Stimulated activated CD4-positive, alpha-beta T cell treated with anti-CD3 and anti-CD28 coated beads, TNF-alpha, amount 100 ng/mL, for 1 hour (primary cell): ENCODE data around the gene ZNF513.

Experiments used
- DNase-seq, 3 donors: peaks; one replicate each; pipeline ENCODE4 v3.0.0-alpha.2; 2020; ENCODE audit warnings: low read depth in 3 of 3, low spot score in 1 of 3

Gene ZNF513

DNA sequence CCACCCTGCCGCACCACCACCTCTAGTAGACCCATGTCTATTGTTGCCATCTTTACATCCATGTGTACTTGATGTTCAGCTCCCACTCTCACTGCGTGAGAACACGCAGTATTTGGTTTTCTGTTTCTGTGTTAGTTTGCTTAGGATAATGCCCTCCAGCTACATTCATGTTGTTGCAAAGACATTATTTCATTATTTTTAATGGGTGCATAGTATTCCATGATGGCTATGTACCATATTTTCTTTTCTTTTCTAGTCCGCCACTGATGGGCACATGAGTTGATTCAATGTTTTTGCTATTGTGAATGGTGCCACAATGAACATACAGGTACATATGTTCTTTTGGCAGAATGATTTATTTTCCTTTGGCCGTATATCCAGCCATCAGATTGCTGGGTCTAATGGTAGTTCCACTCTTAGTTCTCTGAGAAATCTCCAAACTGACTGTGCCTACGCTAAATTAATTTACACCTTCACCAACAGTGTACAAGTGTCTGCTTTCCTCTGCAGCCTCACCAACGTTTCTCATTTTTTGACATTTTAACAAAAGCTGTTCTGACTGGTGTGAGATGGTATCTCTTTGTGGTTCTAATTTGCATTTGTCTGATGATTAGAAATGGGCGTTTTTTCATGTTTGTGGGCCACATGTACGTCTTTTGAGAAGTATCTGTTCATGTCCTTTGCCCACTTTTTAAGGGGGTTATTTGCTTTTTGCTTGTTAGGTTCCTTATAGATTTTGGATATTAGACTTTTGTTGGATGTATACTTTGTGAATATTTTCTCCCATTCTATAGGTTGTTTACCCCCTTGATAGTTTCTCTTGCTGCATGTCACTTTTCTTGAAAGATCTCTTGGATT, 10.5 kb upstream of the ZNF513 start:
- DNase-seq: no peak

DNA sequence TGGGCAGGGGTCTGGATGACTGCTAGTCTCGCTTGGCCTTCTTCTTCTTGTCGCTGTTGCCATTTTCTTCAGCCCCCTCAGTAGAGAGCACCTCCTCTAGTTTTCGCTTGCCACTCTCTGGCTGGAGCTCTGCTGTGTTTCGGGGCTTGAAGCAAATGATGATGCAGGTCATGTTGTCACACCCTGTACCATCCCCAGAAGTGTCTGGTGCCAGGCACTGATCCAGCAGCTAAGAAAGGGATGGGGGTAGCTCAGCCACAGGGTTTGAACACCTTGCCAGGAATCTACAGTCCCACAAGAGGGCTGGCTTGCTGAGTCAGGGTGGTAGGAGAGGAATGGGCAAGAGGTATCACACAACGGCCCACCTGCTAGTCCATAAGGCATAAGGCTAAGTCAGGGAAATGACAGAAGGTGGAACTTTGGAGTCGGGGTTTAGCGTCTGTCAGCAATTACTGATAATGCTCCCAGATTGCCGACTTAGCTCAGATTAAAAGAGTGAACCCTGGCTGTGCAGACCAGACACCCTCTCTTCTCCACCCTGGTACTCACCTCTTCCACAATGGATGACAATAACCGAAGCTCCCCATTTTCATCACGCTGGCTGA, 1.1 kb upstream of the ZNF513 start:
- DNase-seq: no peak

DNA sequence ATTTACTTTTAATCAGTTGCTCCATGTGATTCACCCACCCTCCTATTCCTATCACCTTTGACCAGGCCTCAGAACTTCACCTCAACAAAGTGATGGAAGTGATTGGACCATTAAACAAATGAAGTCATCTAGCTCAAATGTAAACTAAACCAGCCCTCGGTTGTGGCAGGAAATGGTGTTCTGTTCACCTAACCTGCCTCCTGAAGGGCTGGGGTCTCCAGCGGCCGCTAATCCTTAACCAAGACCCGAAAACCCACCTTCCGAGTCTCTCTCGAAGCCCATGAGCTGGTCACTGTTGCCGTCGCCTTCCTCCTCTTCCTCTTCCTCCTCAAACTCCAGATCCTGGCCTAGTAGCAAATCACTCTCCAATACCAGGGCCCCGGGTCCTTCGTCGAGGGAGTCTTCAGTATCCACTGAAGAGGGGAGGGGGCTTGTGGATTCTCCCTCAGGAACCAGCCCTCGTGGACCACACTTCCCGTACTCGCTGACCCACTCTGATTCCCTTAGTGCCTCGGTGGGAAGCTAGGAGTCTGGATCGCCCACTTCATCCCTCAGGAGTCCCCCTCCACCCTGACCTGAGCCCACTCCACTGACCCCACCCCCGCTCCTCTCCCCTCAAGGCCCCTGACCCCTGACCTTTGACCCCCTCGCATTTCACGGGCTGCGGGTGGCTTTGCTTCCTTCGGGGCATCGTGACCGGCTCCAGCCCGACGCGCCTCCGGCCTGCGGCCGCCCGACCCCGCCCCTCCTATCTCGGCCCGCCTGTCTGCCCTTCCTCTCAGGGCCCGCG, 503 bp downstream of the ZNF513 start:
- peak in 2 of 3 donors; percentile 9 to 22 for DNase-seq

DNA sequence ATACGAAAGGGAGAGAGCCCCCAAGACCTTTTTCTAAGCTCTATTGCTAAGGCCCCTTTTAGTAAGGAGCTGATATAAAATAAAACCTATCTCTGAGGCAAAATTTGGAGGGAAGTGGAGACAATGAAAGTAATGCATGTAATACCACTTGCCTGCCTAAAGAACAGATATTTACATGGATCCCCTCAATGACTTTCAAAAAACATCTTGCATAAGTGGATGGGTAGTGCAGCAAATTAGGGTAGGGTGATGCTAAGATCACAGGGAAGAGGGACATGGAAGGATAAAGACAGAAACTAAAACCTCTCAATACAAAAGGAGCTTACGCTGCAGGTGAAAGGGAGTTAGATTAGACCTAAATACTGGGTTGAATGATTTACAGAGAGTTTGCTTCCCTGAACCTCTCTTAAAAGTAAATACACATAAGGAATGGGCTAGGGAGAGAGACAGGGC, 1.1 kb downstream of the ZNF513 start:
- DNase-seq: no peak

DNA sequence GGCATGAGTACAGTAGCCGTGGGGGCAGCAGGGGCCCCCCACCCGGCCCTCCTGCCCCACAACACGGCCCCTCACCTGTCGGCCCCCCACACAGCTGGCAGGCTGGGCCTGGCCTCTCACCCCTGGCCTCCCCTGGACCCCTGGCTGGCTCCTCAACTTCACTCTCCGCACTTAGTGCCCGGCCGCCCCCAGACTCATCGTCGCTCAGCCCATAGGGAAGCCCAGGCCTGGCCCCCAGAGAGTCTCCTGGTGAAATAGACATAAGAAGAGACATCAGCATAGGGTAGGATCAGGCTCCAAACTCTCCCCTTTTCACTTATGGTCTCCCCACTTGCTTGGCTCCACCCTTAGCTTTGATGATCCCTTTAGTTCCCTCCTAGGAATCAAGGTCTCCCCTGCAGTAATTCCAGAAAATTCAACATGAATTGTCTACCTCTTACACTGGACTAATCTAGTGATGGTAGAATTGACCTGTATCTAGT, 1.7 kb downstream of the ZNF513 start:
- DNase-seq: no peak

DNA sequence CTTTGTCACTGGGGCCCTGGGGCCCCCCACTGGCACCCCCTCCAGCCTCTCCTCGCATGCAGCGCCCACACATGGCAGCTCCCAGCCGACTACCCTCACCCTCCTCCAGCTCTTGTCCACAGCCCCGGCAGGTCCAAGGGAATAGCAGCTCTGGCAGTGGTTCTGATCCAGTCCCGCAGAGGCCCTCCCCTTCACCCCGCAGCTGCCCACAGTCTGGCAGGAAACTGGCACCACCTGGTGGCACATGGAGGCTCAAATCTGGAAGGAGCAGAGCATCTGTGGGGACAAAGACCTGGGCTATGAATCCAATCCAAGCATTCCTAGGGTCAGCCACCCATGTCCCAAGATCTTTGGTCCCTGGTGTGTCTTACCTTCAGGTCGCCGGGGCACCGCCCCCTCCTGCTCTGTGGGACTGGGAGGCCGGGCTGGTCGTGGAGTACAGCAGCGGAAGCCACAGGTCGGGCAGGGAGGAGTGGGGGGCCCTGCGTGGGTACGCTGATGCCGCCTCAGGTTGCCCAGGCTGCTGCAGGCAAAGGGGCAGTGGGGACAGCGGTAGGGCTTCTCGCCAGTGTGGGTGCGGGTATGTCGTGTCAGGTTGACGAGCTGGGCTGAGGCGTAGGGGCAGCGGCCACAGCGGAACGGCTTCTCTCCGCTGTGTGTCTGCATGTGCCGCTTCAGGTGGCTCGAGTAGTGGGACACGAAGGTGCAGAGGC, 2.3 kb downstream of the ZNF513 start:
- no peak for DNase-seq

DNA sequence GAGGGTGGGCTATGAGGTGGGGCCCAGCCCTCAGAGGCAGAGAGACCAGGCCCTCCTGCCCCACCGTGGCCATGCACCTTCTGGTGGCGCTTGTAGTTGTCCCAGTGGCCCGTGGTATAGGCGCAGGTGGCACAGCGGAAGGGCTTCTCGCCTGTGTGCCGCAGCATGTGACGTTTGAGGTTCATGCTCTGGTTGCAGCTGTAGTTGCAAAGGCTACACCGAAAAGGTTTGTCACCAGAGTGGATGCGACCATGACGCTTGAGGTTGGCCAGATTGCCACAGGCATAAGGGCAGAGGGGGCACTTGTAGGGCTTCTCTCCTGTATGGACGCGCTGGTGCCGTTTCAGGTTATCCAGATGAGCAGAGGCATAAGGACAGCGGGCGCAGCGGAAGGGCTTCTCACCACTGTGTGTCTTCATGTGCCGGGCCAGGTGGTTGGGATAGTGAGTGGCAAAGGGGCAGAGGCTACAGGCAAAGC, 2.9 kb downstream of the ZNF513 start:
- DNase-seq: no peak

DNA sequence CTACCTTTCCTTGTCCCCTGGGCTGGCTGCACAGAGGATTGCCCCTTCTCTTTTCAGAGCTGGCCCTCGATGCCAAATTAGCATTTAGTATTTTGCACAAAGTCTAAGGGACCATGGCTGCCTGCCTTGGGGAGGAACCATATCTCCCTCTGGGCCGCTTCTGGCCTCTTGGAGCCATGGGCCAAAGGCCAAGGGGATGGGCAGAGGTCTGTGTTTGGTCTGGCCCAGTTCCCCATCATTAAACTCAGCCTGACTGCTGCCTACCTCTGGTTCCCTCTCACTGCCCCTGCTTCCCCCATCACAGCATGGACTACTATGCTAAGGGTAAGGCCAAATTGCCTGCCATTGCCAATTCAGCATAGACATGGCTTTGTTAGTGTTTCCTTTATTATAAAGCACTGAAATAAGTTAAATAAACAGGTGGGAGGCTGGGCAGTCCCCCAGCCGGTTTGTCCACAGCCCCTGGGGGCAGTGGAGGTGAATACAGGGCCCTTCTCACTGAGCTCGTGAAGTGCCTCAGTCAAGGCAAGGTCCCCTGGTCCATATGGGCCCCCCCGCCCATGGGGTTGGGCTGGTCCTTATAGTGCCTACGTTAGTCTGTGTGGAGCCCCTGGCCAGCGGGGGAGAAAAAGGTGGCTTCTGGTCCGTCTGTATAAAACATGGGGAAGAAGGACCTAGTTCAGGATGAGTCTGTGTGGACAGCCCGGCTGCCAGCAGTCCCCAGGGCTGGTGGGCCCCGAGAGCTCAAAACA, 3.5 kb downstream of the ZNF513 start:
- no peak for DNase-seq

DNA sequence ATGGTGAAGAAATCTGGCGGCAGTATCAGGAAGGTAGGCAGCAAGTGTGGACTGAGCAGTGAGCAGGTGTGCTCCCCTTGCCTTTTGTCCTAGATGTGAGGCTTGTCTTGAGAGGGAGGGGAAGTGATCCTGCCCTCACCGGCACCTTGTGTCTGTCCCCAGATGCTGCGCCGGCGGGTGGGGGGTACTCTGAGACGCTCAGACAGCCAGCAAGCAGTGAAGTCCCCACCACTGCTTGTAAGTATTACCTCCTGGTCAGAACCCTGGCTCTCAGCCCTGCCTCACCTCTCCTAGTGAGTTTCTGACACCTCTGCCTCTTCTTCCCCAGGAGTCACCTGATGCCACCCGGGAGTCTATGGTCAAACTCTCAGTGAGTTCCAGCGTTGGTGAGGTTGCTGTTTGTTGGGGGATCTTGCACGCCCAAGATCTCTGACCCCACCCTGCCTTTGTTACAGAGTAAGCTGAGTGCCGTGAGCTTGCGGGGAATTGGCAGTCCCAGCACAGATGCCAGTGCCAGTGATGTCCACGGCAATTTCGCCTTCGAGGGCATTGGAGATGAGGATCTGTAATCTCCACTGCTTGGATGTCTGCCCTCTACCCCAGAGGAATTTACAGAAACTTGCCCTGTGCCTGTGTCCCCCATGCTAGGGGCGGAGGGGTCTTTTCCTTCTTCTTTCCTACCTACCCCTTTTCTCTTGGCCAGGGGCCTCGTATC, 4.2 kb downstream of the ZNF513 start:
- no peak for DNase-seq

DNA sequence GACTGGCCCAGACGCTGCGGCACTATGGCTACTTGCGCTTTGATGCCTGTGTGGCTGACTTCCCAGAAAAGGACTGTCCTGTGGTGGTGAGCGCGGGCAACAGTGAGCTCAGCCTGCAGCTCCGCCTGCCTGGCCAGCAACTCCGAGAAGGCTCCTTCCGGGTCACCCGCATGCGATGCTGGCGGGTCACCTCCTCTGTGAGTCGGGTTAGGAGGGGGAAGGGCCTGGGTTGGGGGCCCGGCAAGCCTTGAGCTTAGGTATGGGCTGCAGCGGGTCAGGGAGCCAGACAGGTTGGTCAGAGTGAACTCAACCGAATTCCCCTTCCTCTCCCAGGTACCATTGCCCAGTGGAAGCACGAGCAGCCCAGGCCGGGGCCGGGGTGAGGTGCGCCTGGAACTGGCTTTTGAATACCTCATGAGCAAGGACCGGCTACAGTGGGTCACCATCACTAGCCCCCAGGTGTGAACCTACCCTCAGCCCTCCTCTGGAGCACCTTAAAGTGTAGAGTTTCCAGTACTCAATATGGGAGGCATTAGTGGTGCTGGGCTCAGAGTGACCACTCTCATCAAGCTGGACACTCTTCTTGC, 4.9 kb downstream of the ZNF513 start:
- DNase-seq: no peak

DNA sequence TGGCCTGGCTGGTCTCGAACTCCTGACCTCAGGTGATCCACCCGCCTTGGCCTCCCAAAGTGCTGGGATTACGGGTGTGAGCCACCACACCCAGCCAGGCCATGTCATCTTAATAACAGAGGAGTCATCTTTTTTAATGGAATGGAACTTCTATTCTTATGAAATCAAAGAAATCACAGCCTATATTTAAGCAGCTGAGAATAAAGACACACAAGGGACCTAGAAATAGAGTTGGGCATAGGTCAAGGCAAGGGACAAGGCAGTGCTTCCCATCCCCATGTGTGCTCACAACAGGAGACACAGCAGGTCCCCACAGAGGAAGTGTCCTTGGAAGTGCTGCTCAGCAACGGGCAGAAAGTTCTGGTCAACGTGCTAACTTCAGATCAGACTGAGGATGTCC, 7.0 kb downstream of the ZNF513 start:
- DNase-seq: no peak

DNA sequence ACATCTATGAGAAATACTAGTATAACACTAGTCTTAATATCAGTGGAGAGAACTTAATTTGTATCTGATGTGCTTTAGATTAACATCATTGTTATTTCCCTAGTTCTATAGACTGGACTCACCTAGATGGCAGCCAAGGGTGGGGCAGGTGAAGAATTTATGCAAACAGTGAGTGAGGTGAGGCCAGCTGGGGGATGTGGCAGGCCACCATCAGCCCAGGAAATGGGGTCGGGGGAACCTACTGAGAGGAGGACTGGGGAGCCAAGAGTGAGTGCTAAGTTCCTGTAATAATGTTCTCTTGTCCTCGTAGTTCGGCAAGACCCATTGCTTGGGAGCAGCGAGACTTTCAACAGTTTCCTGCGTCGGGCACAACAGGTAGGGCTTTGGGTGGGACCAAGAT, 7.6 kb downstream of the ZNF513 start:
- no peak for DNase-seq

DNA sequence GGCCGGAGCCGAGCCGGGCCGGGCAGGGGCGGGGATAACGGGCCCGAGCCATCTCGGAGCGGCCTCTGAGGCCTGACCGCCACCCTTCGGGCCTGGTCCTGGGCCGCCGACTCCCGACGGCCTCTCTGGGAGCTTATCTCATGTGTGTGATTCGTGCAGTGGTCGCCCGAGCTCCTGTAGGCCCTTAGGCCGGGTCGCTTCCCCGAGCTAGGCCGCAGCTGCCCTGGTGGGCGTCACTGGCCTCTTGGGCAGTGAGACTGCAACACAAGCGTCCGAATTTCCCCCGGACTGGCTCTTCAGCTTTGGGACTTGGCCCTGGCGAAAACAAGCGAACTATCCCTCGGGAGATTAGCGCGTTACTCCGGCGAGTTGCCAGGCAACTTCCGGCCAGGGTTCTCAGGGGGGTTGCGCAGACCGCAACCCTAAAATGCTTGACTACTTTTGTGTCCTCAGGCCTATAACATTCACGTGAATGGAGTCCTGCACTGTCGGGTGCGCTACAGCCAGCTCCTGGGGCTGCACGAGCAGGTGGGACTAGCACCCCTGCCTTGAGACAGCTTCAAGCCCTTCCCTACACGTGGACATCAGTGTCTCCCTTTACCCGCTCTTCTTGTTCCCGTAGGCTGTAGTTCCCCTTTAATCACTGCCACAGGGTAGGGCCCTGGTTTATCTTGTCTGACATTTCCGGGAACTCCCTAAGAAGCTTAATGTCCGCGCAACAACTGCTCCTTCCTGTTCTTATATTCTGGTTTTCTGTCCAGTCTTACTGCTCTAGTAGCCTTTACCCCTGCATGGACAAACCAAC, 9.5 kb downstream of the ZNF513 start:
- DNase-seq: peak in 1 of 3 donors; percentile 18

DNA sequence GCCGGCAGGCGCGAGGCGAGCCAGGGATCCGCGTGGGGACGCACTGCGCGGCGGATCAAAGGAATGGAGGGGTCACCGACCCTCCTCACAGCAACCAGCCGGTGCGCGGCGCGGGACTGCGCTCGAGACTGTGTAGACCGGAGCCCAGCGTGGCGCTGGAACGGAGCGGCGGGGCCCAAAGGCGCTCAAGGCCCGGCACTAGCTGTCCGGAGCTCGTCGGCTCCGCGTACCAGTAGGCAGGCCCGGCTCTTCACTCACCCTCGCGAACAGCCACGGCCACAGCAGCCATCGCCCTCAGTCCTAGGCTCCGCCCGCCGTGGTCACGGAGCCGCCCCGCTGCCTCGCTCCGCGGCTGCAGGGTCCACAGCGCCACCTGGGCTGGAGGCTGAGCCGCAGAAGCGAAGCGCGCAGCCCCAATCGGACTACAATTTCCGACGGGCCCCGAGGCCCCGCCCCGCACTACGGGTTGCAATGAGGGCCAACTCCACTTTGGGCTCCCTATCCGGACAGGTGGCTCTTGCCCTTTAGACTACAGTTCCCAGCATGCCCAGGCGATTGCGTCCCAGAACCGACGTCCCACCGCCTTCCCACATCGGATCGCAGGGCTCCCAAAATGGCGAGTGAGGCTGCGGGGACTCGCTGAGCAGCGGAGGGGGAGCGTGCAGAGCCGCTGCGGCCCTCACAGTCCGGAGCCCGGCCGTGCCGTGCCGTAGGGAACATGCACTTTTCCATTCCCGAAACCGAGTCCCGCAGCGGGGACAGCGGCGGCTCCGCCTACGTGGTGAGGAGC, 10.3 kb downstream of the ZNF513 start, which contains the start of the genes EIF2B4 and SNX17:
Gene EIF2B4, minus strand, starts transcription at position 313 of the 790 bp plus-strand sequence. Its CDS starts 24 bp downstream, at position 289.
Gene SNX17, plus strand, starts transcription at position 591 of the 790 bp plus-strand sequence. Its CDS starts 128 bp downstream, at position 719.
- peak; percentile 97 to 98 (median 97) for DNase-seq

DNA sequence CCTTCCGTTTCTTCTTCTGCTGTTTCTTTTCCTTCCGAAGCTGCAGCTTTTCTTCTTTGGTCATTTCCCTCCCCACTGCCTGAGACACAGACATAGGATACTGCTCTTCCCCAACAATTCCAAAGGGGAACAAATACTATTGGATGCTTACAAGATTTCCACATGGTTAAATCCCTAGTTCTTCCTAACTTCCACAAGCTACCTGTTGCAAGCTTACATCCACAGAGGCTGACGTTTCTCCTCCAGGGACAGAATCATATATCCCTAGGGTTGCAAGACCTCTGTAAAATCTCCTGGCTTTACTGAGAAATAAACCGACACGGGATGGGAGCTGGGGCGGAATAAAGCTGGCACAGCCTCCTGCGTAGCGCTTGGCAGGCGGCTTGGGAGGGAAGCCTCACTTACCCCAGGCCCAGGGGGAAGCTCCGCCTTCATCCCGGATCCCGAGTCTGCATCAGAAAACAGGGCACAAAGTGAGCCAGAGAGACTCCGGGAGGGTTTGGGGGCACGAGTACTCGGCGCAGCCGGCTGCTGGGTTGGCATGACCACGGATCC, 11.0 kb downstream of the ZNF513 start:
- DNase-seq: no peak

DNA sequence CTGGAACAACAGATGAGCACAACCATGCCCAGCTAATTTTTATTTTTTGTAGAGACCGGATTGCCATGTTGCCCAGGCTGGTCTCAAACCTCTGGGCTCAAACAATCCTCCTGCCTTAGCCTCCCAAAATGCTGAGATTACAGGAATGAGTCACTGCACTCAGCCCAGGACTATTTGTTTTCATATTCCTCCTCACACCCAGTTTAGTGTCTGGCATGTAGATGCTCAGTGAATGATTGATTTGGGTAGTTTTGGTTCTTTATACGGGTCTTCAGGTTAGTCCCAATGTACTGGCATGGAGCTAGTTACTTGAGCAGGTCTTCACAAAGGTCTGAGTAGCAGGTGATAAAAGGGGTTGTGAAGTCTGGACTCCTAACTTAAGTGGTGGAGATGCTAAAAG, 16.6 kb downstream of the ZNF513 start:
- DNase-seq: no peak
